Gastrocnemius medialis (tissue), 4 donors: ENCODE measurements around the gene INPP5A. TPM values are rescaled to one million over a fixed set of nuclear protein-coding genes. Genes with fewer than 3 reads are reported as not detected.
A peak's percentile ranks its signal among the peaks of the same experiment; 100 is the strongest.

ENCODE experiments used
- ATAC-seq, 2 donors: fragments of 150-250 bp; one replicate each; pipeline ENCODE4 v1.9.1; 2016
- DNase-seq, 2 donors: peaks; one replicate each; pipeline ENCODE4 v3.0.0-alpha.2; 2019
- H3K27ac ChIP-seq, 4 donors: fragments of 200-600 bp; sonication (generic); 1 replicate in 1 of 4; 2 replicates in 3 of 4; pipeline ENCODE4 v1.5.1; 2016 to 2018; ENCODE audit warnings: mild to moderate bottlenecking in 2 of 4, moderate library complexity in 1 of 4
- H3K27me3 ChIP-seq, 3 donors: fragments of 200-600 bp; sonication (generic) in 2 of 3; 1 replicate in 1 of 3; 2 replicates in 2 of 3; pipeline versions ENCODE4 v1.5.1 to v1.6.0; 2016 to 2019; ENCODE audit warnings: mild to moderate bottlenecking in 1 of 3, moderate library complexity in 1 of 3
- H3K36me3 ChIP-seq, 2 donors: fragments of 200-600 bp; sonication (generic) in 1 of 2; one replicate each; pipeline ENCODE4 v1.5.1; 2017 to 2018
- H3K4me1 ChIP-seq, 2 donors: fragments of 200-600 bp; sonication (generic) in 1 of 2; one replicate each; pipeline ENCODE4 v1.5.1; 2016 to 2017; ENCODE audit warnings: mild to moderate bottlenecking in 2 of 2
- H3K4me3 ChIP-seq, 4 donors: fragments of 200-600 bp; sonication (generic) in 3 of 4; 1 replicate in 1 of 4; 2 replicates in 3 of 4; pipeline ENCODE4 v1.5.1; 2016 to 2019; ENCODE audit warnings: mild to moderate bottlenecking in 2 of 4
- H3K9me3 ChIP-seq, 3 donors: fragments of 200-600 bp; sonication (generic) in 2 of 3; 1 replicate in 1 of 3; 2 replicates in 2 of 3; pipeline ENCODE4 v1.5.1; 2016 to 2019
- CTCF ChIP-seq, 5 experiments: fragments of 450-650 bp in 3 of 5; fragments of 200-600 bp in 2 of 5; sonication (generic) in 2 of 5; IDR thresholded peaks in 4 of 5; conservative IDR thresholded peaks in 1 of 5; 1 replicate in 4 of 5; 2 replicates in 1 of 5; pipeline ENCODE4 v1.5.1; 2016 to 2019; ENCODE audit warnings: antibody characterized with exemption in 5 of 5, mild to moderate bottlenecking in 3 of 5, moderate library complexity in 3 of 5
- POLR2A ChIP-seq, 2 donors: fragments of 450-650 bp; IDR thresholded peaks; one replicate each; pipeline ENCODE4 v1.6.1; 2017; ENCODE audit warnings: antibody characterized with exemption in 2 of 2, mild to moderate bottlenecking in 2 of 2, moderate library complexity in 2 of 2
- in situ Hi-C, 4 donors: fragments of 200-750 bp; cut with MboI; loops; one replicate each; pipeline versions ENCODE4 v1.15.0 to v1.8.0; 2017; ENCODE audit warnings: low sequenced_read_pairs in 4 of 4
- intact Hi-C: fragments of 100-400 bp; cut with DNase I; formaldehyde crosslinking; loops from one replicate; pipeline ENCODE4 v1.15.1; 2023; ENCODE audit warnings: low total_unique reads
- total RNA-seq, 4 donors: library from RNA; depleted of rRNA; stranded (reverse); fragments of >200 nt; gene quantifications; one replicate each; pipeline versions ENCODE4 v1.1.0 to v1.2.3, GENCODE V29; 2016

INPP5A gene
- total RNA-seq, 4 donors from 2014 or later = 74.9 to 107 (median 92.4) TPM

- ATAC-seq (no peak), DNase-seq (no peak)
- in situ Hi-C loops (no loop called here), intact Hi-C loops (loop anchor here (10.0 kb wide), 1 partner anchor 179 kb away; the partner anchor contains the start of gene PWWP2B)
- peaks cover 46 to 60% of the 10 kb centered on the region in 2 donors for H3K4me1 ChIP-seq
- H3K27ac ChIP-seq = no peak overlapping the region
- TF ChIP-seq POLR2A (IDR thresholded peaks at IDR 0.05) (no peak), CTCF (IDR thresholded peaks at IDR 0.05 in 4 of 5, conservative IDR thresholded peaks at IDR 0.05 in 1 of 5) (no peak)
- H3K36me3 ChIP-seq = no peaks in the 10 kb centered on the region
- H3K4me3 ChIP-seq = no peak overlapping the region
- H3K9me3 ChIP-seq = no peaks in the 10 kb centered on the region
- no peaks in the 10 kb centered on the region for H3K27me3 ChIP-seq
Measured at GRCh38 chr10:132574288-132574687, 36.7 kb downstream of the INPP5A start.

GRCh38 chr10:132574783-132575319 is 37.3 kb downstream of the INPP5A start:
- no peak for ATAC-seq
- H3K36me3 ChIP-seq = no peaks in the 10 kb centered on the region
- no peak for DNase-seq
- intact Hi-C loops (loop anchor here (10.0 kb wide), 1 partner anchor 180 kb away; the partner anchor contains the start of gene PWWP2B), in situ Hi-C loops (no loop called here)
- H3K27ac ChIP-seq = no peak overlapping the region
- TF ChIP-seq POLR2A (IDR thresholded peaks at IDR 0.05) = no peak
- TF ChIP-seq CTCF (IDR thresholded peaks at IDR 0.05 in 4 of 5, conservative IDR thresholded peaks at IDR 0.05 in 1 of 5) = no peak
- peaks cover 46 to 60% of the 10 kb centered on the region in 2 donors for H3K4me1 ChIP-seq
- H3K27me3 ChIP-seq = no peaks in the 10 kb centered on the region
- H3K9me3 ChIP-seq = no peaks in the 10 kb centered on the region
- no peak overlapping the region for H3K4me3 ChIP-seq

GRCh38 chr10:132575320-132576201 is 38.0 kb downstream of the INPP5A start:
- ATAC-seq = no peak
- intact Hi-C loops = loop anchor here (2.0 to 10.0 kb wide), 2 partner anchors 111 to 181 kb away; partner anchors contain the start of gene PWWP2B
- Histone ChIP-seq H3K4me1 (peaks cover 46 to 61% of the 10 kb centered on the region in 2 donors), H3K27me3 (no peaks in the 10 kb centered on the region), H3K9me3 (no peaks in the 10 kb centered on the region), H3K27ac (peak overlapping the region in 1 of 4 donors; percentile 13), H3K36me3 (no peaks in the 10 kb centered on the region), H3K4me3 (no peak overlapping the region)
- TF ChIP-seq POLR2A (IDR thresholded peaks at IDR 0.05) (no peak), CTCF (IDR thresholded peaks at IDR 0.05 in 4 of 5, conservative IDR thresholded peaks at IDR 0.05 in 1 of 5) (no peak)
- in situ Hi-C loops = no loop called here
- no peak for DNase-seq

GRCh38 chr10:132576671-132577349 is 39.2 kb downstream of the INPP5A start:
- Histone ChIP-seq H3K4me3 (no peak overlapping the region), H3K36me3 (no peaks in the 10 kb centered on the region), H3K27me3 (no peaks in the 10 kb centered on the region), H3K4me1 (peaks cover 37 to 49% of the 10 kb centered on the region in 2 donors), H3K9me3 (no peaks in the 10 kb centered on the region), H3K27ac (no peak overlapping the region)
- in situ Hi-C loops (no loop called here), intact Hi-C loops (loop anchor here (2.0 to 10.0 kb wide), 2 partner anchors 112 to 182 kb away; partner anchors contain the start of gene PWWP2B)
- no peak for TF ChIP-seq POLR2A (IDR thresholded peaks at IDR 0.05)
- TF ChIP-seq CTCF (IDR thresholded peaks at IDR 0.05 in 4 of 5, conservative IDR thresholded peaks at IDR 0.05 in 1 of 5) = no peak
- no peak for ATAC-seq
- DNase-seq = no peak
